Fibroblast of villous mesenchyme (primary cell): Measurements from ENCODE around the gene SMARCD1. TPM values are rescaled to one million over a fixed set of nuclear protein-coding genes. Genes with fewer than 3 reads are reported as not detected.

Source experiments
- DNase-seq: peaks from one replicate; pipeline ENCODE4 v3.0.0-alpha.2; 2010; ENCODE audit warnings: low read depth
- H3K4me3 ChIP-seq: 2 replicates; pipeline ENCODE4 v1.5.1; 2011; ENCODE audit warnings: low read depth, mild to moderate bottlenecking, low read length
- total RNA-seq: library from RNA; depleted of rRNA; stranded (reverse); fragments of >200 nt; gene quantifications from 2 replicates; pipeline ENCODE4 v1.2.3, GENCODE V29; 2012
- TF ChIP-seq, protein P1 (sequence below): IDR thresholded peaks from 2 replicates; pipeline ENCODE4 v1.5.1; 2012; ENCODE audit warnings: low read depth, mild to moderate bottlenecking, low read length; ENCODE audit not compliant: insufficient read depth

SMARCD1 gene
- total RNA-seq, 1 donor, result 60.9 TPM

- H3K4me3 ChIP-seq, result peak overlapping the region; percentile 9
- TF ChIP-seq, protein P1, sequence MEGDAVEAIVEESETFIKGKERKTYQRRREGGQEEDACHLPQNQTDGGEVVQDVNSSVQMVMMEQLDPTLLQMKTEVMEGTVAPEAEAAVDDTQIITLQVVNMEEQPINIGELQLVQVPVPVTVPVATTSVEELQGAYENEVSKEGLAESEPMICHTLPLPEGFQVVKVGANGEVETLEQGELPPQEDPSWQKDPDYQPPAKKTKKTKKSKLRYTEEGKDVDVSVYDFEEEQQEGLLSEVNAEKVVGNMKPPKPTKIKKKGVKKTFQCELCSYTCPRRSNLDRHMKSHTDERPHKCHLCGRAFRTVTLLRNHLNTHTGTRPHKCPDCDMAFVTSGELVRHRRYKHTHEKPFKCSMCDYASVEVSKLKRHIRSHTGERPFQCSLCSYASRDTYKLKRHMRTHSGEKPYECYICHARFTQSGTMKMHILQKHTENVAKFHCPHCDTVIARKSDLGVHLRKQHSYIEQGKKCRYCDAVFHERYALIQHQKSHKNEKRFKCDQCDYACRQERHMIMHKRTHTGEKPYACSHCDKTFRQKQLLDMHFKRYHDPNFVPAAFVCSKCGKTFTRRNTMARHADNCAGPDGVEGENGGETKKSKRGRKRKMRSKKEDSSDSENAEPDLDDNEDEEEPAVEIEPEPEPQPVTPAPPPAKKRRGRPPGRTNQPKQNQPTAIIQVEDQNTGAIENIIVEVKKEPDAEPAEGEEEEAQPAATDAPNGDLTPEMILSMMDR, result no peak
- peak; percentile 93 for DNase-seq
Observed at GRCh38 chr12:50050410-50051098, 34.6 kb upstream of the SMARCD1 start.

DNA sequence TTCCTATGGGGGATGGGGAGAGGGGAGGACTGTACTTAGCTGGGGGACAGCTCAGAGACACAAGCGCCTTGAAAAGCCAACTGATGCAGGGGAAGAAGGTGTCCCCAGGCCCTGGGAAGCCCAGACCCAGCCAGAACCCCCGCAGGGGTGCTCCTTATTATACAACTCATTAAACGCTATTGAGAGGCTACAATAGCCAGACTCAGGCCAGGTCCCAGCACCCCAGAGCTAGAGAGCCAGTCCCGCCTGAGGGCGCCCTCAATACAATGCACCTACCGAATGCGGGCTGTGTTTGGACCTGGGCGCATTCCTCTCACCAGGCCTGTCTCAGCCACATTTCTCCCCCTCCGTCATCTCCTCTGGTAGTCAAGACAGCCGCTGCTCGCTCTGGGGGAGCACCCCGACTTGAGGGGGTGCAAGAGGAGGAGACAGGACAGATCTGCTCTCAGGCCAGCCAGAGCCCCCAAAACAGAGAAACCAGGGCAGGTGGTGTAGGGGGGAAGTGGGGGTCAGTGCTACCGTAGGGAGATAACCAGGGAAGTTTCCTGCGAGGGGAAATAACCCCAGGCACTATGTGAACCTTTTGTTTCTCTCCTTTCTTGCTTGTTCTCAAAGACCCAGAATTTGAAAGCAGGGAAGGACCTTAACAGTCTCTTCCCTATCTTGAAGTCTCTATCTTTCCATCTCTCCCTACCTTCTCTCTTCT, 33.9 kb upstream of the SMARCD1 start:
- TF ChIP-seq, protein P1, result no peak
- DNase-seq, result no peak

GRCh38 chr12:50052544-50052943, 32.6 kb upstream of the SMARCD1 start:
- DNase-seq, result no peak
- TF ChIP-seq, protein P1, result no peak
- no peak overlapping the region for H3K4me3 ChIP-seq

More for the DNA sequence above, 33.9 kb upstream of the SMARCD1 start:
- no peak overlapping the region for H3K4me3 ChIP-seq

- TF ChIP-seq, protein P1, result no peak
- DNase-seq, result no peak
- no peak overlapping the region for H3K4me3 ChIP-seq
Observed at GRCh38 chr12:50052964-50053363, 32.2 kb upstream of the SMARCD1 start.

GRCh38 chr12:50053583-50053982, 31.6 kb upstream of the SMARCD1 start:
- no peak overlapping the region for H3K4me3 ChIP-seq
- TF ChIP-seq, protein P1, result no peak
- DNase-seq, result no peak

- TF ChIP-seq, protein P1, result peak; percentile 98
- H3K4me3 ChIP-seq, result no peak overlapping the region
- peak; percentile 47 for DNase-seq
Observed at GRCh38 chr12:50055831-50056638, 29.1 kb upstream of the SMARCD1 start.
